GM18873 (cell line): Measurements from ENCODE around the gene RNU4-1.
A peak's percentile ranks its signal among the peaks of the same experiment; 100 is the strongest.

ENCODE experiments used
- ATAC-seq: cut with Tn5 transposase; IDR thresholded peaks from one replicate; pipeline ENCODE4 v1.9.1; 2021; ENCODE audit warnings: mild to moderate bottlenecking, moderate library complexity, moderate number of reproducible peaks; ENCODE audit not compliant: unreplicated experiment, low FRiP score

The RNU4-1 gene

GRCh38 chr12:120292411-120292660 lies 701 bp downstream of the RNU4-1 start:
- no peak for ATAC-seq

- no peak for ATAC-seq
These were observed 2.3 kb downstream of the RNU4-1 start for GRCh38 chr12:120290609-120291305.

- ATAC-seq = no peak
These were observed 5.5 kb downstream of the RNU4-1 start for GRCh38 chr12:120287491-120287890.

DNA sequence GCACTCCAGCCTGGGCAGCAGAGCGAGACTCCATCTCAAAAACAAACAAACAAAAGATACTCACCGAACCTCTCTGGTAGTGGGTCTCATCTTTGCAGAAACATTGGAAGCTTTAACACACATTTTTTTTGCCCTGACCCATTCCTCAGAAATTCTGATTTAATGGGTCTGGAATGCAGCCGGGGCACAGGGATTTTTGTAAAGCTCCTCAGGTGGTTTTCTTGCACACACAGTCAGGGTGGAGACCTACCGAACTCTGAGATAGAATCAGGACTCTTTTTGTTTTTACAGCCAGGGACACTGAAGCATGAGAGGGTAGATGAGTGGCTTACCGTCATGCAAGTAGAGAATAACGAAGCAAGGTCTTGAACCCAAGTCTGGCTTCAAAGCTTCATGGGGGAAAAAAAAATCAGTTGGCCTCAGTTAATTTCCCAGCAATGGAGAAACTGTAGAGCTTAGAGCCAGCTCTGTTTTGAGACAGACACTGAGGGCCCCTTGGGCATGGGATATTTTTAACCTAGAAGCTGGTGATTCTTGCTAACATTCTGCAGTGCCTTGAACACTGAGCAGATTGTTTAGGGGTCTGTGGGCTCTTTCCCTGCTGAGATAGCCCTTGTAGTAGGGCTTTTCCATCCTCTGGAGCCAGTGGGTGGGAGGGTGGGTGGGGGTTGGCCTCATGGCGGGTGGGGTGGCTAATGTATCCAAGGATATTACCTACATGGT lies 6.1 kb downstream of the RNU4-1 start:
- ATAC-seq = no peak

GRCh38 chr12:120284381-120284780 lies 8.7 kb downstream of the RNU4-1 start:
- no peak for ATAC-seq

DNA sequence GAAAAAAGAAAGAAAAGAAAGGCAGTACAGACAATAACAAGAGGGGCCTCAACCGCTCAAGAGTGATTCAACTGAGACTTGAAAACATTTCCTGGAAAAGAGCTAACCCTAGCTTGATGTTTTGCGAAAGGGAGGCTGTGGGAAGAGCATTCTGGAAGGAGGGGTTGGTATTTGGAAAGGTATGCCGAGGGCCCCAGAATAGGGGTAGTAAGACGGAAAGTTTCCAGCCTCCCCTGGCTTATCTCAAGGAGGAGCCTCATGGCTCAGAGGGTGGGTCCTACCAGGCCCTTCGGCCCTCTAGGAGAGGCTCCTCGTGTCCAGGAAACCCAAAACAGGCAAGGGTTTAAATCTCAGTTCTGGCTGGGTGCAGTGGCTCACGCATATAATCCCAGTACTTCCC lies 9.7 kb downstream of the RNU4-1 start:
- ATAC-seq = no peak

DNA sequence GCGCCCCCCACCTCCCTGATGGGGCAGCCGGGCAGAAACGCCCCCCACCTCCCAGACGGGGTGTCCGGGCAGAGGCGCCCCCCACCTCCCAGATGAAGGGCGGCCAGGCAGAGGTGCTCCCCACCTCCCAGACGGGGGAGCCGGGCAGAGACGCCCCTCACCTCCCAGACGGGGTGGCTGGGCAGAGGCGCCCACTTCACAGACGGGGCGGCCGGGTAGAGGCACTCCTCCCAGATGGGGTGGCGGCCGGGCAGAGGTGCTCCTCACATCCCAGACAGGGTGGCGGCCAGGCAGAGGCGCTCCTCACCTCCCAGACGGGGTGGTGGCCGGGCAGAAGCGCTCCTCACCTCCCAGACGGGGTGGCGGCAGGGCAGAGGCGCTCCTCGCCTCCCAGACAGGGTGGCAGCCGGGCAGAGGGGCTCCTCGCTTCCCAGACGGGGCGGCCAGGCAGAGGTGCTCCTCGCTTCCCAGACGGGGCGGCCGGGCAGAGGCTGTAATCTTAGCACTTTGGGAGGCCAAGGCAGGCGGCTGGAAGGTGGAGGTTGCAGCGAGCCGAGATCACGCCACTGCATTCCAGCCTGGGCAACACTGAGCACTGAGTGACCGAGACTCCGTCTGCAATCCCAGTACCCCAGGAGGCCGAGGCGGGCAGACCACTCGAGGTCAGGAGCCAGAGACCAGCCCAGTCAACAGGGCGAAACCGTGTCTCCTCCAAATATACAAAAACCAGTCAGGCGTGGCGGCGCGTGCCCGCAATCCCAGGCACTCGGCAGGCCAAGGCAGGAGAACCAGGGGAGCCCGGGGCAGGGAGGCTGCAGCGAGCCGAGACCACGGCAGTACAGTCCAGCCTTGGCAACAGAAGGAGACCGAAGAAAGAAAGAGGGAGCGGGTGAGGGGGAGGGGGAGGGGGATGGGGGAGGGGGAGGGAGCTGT lies 14.6 kb downstream of the RNU4-1 start:
- ATAC-seq = no peak

GRCh38 chr12:120276734-120277133 lies 16.3 kb downstream of the RNU4-1 start:
- no peak for ATAC-seq

GRCh38 chr12:120267736-120268135 lies 25.3 kb downstream of the RNU4-1 start:
- ATAC-seq = no peak

GRCh38 chr12:120266180-120266870 lies 26.7 kb downstream of the RNU4-1 start:
- no peak for ATAC-seq

GRCh38 chr12:120265473-120266179 lies 27.4 kb downstream of the RNU4-1 start, which contains the start of gene PXN:
Gene PXN (minus strand): TSS chr12:120265730. CDS start chr12:120265629, 101 bp downstream.
- ATAC-seq = peak; percentile 52

DNA sequence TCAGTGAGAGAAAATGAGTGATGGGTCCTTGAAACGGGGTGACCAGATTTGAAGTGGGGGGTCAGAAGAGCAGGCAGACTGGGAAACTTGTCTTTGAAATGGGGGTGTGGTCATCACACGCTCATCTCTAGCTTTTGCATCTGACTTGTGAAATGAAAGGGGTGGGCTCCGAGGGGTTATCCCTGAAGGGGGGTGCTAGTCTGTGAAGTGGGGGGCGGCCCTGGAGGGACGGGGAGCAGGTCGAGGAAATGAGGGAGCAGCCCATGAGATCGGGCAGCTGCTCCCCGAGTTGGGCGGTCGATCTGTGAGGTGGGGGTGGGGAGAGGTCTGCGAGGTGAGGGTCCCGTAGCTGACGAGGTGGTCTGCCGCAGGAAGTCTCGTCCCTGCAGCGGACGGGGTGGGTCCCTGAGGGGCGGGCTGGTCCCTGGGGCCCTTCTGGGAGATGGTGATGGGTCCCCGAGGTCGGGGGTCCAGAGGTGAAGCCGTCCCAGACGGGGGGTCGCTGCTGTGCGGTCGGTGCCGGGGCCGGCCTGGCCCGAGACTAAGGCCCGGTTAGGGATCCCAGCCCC lies 28.0 kb downstream of the RNU4-1 start:
- ATAC-seq = peak; percentile 4

DNA sequence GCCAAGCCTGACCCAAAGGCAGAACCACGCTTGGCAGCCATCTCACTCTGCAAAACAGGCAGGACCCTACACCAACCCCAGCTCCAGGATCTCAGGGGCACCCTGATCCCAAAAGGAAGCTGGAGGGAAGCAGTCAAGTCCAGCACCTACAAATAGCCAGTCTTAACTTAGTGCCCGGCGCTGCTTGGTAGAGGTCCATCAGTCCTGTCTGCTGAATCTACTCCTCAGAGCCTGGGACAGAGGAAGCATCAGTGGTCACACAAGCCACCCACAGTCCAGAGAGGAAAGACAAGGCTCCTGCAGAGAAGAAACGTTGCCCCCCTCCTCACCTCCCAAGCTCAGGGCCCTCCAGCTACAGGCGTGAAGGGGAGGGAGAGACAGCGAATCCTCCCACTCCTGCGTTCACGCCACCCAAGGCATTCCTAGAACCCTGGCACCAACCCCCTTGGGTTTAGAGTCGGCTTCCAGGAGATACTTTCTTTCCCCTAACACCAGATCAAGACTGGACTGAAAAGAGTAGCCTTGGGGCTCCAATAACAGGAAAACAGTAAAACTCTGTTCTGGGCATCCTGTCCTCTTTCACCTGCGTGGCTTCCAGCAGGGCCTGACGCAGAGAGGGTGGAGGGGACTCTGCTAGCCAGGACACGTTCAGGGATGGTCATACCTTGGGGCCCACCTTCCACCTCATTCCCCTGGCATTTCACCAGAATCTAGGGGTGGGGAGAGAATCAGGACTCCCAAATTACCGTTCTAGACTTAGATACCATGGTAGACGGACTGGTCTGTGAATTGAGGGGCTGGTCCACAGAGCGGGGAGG lies 28.7 kb downstream of the RNU4-1 start:
- ATAC-seq = no peak

GRCh38 chr12:120263748-120264085 lies 29.3 kb downstream of the RNU4-1 start:
- ATAC-seq = no peak

DNA sequence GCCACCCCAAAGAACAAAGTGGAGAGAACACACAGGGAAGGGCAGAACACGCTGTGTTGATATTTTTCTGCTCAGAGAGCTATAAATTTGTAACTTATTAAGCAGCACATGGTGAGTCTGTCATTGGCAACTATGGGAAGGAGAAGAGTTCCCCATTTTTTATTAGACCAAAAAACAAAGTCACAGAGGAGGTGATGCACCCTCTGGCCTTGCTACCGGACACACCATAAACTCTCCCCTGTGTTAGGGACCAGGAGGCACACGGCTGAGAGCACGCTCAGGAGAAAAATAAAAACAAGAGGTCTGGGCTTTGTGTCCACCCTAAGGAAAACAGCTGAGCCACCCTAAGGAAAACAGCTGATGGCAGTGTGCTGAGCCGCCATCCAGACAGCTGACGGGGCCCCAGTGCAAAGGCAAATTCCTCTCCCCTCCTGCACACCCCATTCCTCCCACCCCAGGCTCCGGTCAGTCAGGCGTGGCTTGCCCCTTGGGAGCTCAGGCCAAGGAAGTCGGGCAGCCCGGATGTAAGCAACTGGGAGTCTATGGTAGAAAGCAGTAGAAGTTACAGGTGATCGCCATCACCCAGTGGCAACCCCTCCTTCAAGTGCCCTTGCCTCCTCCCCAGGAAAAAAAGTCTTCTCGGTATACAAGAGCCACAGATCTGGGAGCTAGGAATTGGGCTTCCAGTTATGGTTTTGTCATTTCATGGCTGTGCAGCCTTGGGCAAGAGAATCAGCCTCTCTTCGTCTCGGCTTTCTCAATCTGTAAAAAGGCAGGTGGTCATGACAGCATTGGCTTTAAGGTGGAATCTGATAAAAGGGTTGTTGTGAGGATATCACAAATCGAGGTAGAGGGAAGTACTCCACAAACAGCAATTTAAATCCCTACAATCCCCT lies 29.9 kb downstream of the RNU4-1 start:
- ATAC-seq = no peak

- ATAC-seq = no peak
These were observed 30.8 kb downstream of the RNU4-1 start for GRCh38 chr12:120261951-120262851.

DNA sequence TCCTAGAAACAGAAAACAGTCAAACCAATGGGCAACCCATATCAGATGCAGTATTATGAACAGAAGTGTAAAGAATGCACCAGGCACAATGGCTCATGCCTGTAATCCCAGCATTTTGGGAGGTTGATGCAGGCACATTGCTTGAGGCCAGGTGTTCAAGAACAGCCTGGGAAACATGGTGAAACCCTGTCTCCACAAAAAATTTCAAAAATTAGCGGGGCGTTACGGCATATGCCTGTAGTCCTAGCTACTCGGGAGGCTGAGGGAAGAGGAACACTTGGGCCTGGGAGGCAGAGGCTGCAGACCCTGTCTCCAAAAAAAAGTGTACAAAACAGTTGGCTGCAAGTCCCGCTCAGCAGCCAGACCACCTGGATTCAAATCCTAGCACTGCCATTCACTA lies 32.4 kb downstream of the RNU4-1 start:
- ATAC-seq = no peak
